Activated T-cell treated with anti-CD3 and anti-CD28 coated beads for 24 hours (primary cell): ENCODE data around the gene ADIG.
"Not testable (repeated sequence)": the region's sequence is repeated elsewhere in the genome, so short reads cannot be mapped to it uniquely, and the experiment has no call there.

ENCODE experiments used
- DNase-seq: peaks from one replicate; pipeline ENCODE4 v3.0.0-alpha.2; 2020; ENCODE audit warnings: low read depth

Gene ADIG

DNA sequence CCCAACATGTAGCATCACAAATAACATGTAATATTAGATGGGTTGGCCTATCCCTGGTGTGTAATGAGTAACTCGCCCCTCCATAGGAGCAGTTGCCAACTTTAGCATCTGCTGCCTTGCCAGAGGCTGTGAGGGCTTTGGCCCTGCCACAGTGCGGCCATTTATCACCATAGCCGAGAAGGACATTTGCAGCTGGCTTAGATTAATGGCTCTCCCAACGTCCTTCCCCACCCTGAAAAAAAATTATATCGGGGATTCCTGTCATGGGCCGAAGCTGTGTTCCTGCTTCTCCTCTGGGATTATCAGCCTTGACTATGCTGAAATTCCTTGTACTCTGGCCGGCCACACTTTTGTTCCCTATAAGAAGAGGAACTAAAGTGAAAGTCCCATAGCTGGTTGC, 7.6 kb upstream of the ADIG start:
- DNase-seq: no peak

DNA sequence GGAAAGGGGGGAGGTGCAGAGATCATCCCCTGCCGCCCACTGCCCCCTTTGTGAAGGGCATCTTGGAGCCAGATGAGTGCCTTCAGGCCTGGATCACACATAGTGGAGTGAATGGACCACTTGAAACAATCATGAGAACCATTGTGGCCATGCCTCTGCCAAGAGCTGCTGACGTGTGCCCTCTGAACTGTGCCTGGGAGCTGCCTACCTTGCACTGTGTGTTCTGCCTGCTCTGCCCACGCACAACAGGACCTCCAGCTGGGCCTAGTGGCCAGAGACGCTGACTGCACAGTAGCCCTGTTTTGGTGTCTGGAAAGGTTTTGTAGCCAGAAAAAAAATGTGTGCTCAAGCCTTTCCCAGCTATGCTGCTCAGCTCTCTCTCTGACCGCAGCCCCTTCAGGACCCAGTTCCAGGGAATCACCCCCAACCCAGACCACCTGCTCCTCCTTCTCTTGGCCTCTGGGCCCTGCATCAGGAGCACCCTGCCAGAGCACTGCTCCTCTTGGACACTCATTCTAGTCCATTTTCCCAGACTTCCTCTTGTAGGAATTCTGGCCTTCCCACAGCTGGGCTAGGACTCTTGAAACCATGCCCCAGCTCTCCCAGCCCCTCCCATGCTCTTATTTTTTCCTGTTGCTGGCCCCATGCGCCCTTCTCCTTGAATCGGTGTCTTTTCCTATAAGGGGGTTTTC, 1.6 kb upstream of the ADIG start:
- DNase-seq: no peak

GRCh38 chr20:38579921-38580320, 1.1 kb upstream of the ADIG start:
- DNase-seq: no peak

GRCh38 chr20:38581830-38582358, 897 bp downstream of the ADIG start:
- no peak for DNase-seq

DNA sequence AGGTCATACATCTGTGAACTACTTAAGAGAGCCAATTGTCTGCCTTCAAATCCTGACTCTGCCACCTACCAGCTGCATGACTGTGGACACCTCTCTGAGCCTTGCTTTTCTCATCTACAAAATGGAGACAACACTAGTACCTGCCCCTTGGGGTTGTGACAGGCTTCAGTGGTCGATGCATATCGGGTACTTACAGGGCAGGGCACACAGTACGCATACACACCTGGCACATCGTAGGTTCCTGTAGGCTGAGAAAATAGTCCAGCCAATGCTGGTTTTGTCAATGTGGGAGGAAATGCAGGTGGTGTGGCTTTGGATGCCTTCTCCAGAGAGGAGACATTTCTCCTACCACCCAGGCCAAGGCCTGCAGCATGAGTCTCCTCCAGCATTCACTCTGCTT, 2.3 kb downstream of the ADIG start:
- DNase-seq: no peak

GRCh38 chr20:38584099-38584763, 3.2 kb downstream of the ADIG start:
- DNase-seq: no peak

- no peak for DNase-seq
Measured at GRCh38 chr20:38585404-38586180, 4.6 kb downstream of the ADIG start.

- DNase-seq: no peak
Measured at GRCh38 chr20:38586181-38586525, 5.2 kb downstream of the ADIG start.

- no peak for DNase-seq
Measured at GRCh38 chr20:38588303-38588702, 7.3 kb downstream of the ADIG start.

- DNase-seq: no peak
Measured at GRCh38 chr20:38589351-38589750, 8.4 kb downstream of the ADIG start.

- no peak for DNase-seq
Measured at GRCh38 chr20:38589967-38590675, 9.1 kb downstream of the ADIG start.

DNA sequence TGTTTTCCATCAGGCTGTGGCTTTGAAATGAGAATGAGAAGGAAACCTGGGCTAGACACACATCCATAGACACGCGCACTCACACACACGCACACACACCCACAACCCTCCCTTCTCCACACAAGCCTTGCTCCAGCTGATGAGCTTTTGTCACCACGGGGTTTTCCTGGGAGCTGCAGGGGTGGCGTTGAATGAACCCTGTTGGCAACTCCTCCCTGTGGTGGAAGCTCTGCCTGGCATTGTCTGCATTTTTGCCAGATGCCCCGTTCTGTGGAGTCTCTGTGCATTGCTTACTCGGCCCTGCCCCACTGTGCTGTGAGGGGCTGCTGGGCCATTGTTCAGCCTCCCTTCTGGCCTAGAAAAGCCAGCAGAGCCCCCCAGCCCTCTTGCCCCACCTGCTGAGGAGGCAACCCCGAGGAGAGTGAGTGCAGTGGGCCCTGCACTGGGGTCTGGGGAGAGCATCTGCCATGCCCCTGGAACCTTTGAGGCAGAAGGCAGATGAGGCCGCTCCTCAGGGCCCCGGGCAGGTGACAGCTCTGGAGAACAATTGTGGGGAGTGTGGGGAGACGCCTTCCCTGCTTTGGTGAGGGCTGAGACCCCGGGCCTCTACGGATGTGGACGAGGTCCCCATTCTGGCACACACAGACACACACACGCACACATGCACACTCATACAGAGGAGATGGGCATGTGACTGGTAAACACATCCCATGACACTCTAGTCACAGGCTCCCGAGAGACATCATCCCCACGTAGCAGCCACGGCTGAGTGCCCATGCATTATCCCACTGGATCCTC, 9.9 kb downstream of the ADIG start:
- no peak for DNase-seq

- DNase-seq: no peak
Measured at GRCh38 chr20:38591474-38592410, 10.7 kb downstream of the ADIG start.

- DNase-seq: not testable (repeated sequence)
Measured at GRCh38 chr20:38592411-38592790, 11.4 kb downstream of the ADIG start.

- DNase-seq: not testable (repeated sequence)
Measured at GRCh38 chr20:38594281-38594680, 13.3 kb downstream of the ADIG start.

DNA sequence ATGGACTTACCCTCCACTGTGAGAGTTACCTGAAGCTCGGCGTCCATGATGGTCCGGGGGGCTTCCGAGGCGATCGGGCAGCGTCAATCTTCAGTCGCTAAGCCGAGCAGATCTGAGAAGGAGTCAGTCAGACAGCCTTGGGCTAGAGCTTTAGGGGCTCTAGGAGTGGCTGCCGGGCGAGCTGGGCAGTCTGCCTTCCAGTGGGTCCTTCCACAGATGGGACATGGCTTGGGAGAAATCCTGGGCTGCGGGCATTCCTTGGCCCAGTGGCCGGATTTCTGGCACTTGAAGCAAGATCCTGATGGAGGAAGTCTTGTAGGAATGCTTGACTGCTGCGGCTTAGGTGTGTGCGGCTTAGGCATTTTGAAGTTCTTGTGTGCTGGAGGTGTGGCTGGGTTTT, 14.9 kb downstream of the ADIG start:
- DNase-seq: not testable (repeated sequence)

GRCh38 chr20:38599410-38599882, 18.4 kb downstream of the ADIG start:
- DNase-seq: no peak

- no peak for DNase-seq
Measured at GRCh38 chr20:38600057-38600456, 19.1 kb downstream of the ADIG start.

DNA sequence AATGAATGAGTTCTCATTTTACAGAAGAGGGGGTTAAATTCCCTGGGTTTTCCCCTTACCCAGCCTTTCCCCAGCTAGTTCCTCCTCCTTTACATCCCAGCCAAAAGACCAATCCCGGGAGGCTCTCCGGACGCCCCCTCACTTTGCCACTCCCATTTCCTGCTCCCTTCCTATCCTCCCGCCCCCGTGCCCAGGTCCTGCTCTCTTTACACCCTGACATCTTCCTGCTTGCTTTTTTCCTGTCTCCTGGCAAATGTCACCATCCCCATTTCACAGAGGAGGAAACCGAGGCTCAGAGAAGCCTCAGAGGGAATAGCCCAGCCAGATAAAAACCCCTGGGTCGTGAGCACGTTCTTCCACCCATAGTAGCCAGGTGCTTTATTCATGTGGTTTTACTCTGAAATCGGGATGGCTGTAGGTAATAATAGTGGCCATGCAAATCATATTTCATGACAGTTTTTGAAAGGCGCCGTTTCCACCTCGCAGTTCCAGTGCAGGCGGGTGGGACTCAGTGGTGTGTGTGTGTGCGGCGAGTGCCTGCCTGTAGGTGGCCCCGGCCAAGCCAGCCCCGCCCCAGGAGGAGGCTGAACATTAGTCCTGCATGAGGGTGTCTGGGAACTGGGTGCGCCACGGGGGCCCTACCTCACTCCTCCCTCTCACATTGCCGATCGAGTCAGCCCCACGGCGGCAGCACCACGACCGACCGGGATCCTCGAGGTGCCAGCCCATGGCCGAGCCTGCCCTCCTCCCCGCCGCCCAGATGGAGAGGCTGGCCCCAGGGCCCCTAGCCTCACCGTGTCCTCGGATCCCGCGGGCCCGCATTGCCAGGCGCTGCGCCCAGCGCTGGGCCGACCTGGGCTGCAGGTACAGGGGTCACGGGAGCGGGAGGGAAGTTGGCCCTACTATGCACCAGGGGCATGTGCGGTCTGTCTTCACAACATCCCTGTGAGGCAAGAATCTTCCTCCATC, 20.5 kb downstream of the ADIG start, which contains the start of gene ARHGAP40:
Gene ARHGAP40, plus strand, starts transcription at position 594 of the 969 bp plus-strand sequence.
- peak; percentile 4 for DNase-seq
